K562 (cell line): ENCODE data around the gene NUFIP1. TPM values are rescaled to one million over a fixed set of nuclear protein-coding genes. Genes with fewer than 3 reads are reported as not detected.

Source experiments
- CSDE1 ChIP-seq, 2 experiments: fragments of 450-650 bp; IDR thresholded peaks; 2 replicates each; pipeline ENCODE4 v1.6.1; 2016; ENCODE audit warnings: mild to moderate bottlenecking in 1 of 2
- ELF2 ChIP-seq: fragments of 250-450 bp; sonication (Bioruptor Pico); IDR thresholded peaks from 2 replicates; pipeline ENCODE4 v1.5.0; 2021; ENCODE audit warnings: mild to moderate bottlenecking
- EP400 ChIP-seq: fragments of 450-650 bp; IDR thresholded peaks from 2 replicates; pipeline ENCODE4 v1.6.1; 2017; ENCODE audit warnings: antibody characterized with exemption, mild to moderate bottlenecking, moderate library complexity
- HMGN3 ChIP-seq: IDR thresholded peaks from 2 replicates; pipeline ENCODE4 v1.6.1; 2011; ENCODE audit warnings: borderline replicate concordance, low read depth, mild to moderate bottlenecking, mixed read lengths, low read length; ENCODE audit not compliant: insufficient read length; ENCODE audit errors: extremely low read depth
- MAFK ChIP-seq: IDR thresholded peaks from 2 replicates; pipeline ENCODE4 v1.6.1; 2011; ENCODE audit warnings: low read length, improper control_type of control experiment
- NR1H2 ChIP-seq: sonication (generic); formaldehyde crosslinking; IDR thresholded peaks from 2 replicates; pipeline ENCODE4 v1.4.0; 2020; ENCODE audit warnings: mild to moderate bottlenecking, missing genetic modification reagents
- NR2C1 ChIP-seq, 2 experiments: fragments of 450-650 bp; IDR thresholded peaks; 2 replicates each; pipeline ENCODE4 v1.6.1; 2017; ENCODE audit warnings: mild to moderate bottlenecking in 2 of 2, antibody characterized with exemption in 1 of 2, inconsistent platforms in 1 of 2, missing compliant biosample characterization in 1 of 2, missing genetic modification characterization in 1 of 2
- PCBP1 ChIP-seq: fragments of 200-400 bp; formaldehyde crosslinking; IDR thresholded peaks from 2 replicates; pipeline ENCODE4 v1.6.1; 2018; ENCODE audit warnings: mild to moderate bottlenecking, low read depth, low read length; ENCODE audit not compliant: poor library complexity, severe bottlenecking
- PHB2 ChIP-seq: fragments of 450-650 bp; IDR thresholded peaks from 2 replicates; pipeline ENCODE4 v1.6.1; 2017; ENCODE audit warnings: low read depth
- RFX1 ChIP-seq: fragments of 450-650 bp; IDR thresholded peaks from 2 replicates; pipeline ENCODE4 v1.6.1; 2016; ENCODE audit warnings: mild to moderate bottlenecking, moderate library complexity
- SAFB ChIP-seq: fragments of 200-400 bp; formaldehyde crosslinking; IDR thresholded peaks from 2 replicates; pipeline ENCODE4 v1.6.1; 2017; ENCODE audit warnings: low read depth, low read length, borderline replicate concordance
- TFAM ChIP-seq: fragments of 250-450 bp; sonication (Bioruptor Pico); conservative IDR thresholded peaks from 2 replicates; pipeline ENCODE4 v1.5.0; 2021; ENCODE audit warnings: mild to moderate bottlenecking, moderate library complexity
- THRAP3 ChIP-seq: fragments of 450-650 bp; IDR thresholded peaks from 2 replicates; pipeline ENCODE4 v1.6.1; 2016; ENCODE audit warnings: mild to moderate bottlenecking, inconsistent platforms, borderline replicate concordance
- TSC22D4 ChIP-seq: fragments of 450-650 bp; IDR thresholded peaks from 2 replicates; pipeline ENCODE4 v1.6.1; 2016; ENCODE audit warnings: missing genetic modification characterization, missing biosample characterization, control low read depth
- ZNF212 ChIP-seq: fragments of 450-650 bp; formaldehyde crosslinking; IDR thresholded peaks from 2 replicates; pipeline ENCODE4 v1.4.0; 2020; ENCODE audit warnings: mild to moderate bottlenecking
- ZNF609 ChIP-seq: sonication (generic); formaldehyde crosslinking; IDR thresholded peaks from 2 replicates; pipeline ENCODE4 v1.8.1; 2023; ENCODE audit warnings: missing genetic modification reagents, mild to moderate bottlenecking, borderline replicate concordance
- polyA plus RNA-seq, 8 experiments: library from polyadenylated mRNA; depleted of rRNA in 4 of 8; stranded (reverse) in 5 of 8; unstranded in 3 of 8; fragments of >200 nt; fragmentation: Nextera tagmentation in 2 of 8; fragmentation: Illumina TruSeq in 1 of 8; extraction: Ambion mirVana in 2 of 8; extraction: Trizol in 1 of 8; gene quantifications; 2 replicates each; pipeline versions ENCODE4 v1.2.1 to v1.2.3, GENCODE V29; 2011 to 2014; ENCODE audit warnings: inconsistent platforms in 1 of 8, missing spikeins in 1 of 8
- total RNA-seq, 7 experiments: library from RNA; depleted of rRNA in 6 of 7; stranded (reverse); fragments of >200 nt in 6 of 7; fragmentation: Illumina TruSeq in 2 of 7; extraction: Trizol in 2 of 7; gene quantifications; 2 replicates each; pipeline versions ENCODE4 v1.2.1 to v1.2.3, GENCODE V29; 2011 to 2021; ENCODE audit warnings: low replicate concordance in 1 of 7
- TF ChIP-seq, protein P1 (sequence below): sonication (generic); formaldehyde crosslinking; IDR thresholded peaks from 2 replicates; pipeline ENCODE4 v1.8.0; 2022; ENCODE audit warnings: mild to moderate bottlenecking, missing genetic modification reagents
- TF ChIP-seq, protein P2 (sequence below): sonication (generic); formaldehyde crosslinking; IDR thresholded peaks from 2 replicates; pipeline ENCODE4 v1.8.0; 2023; ENCODE audit warnings: mild to moderate bottlenecking, missing genetic modification reagents

Gene NUFIP1
- total and polyA plus RNA-seq, 9 of the 15 experiments (the other 6 are each of a cell fraction or from before 2014, with no cell fraction given) = 2.6 to 9.7 (median 4.1) TPM

DNA sequence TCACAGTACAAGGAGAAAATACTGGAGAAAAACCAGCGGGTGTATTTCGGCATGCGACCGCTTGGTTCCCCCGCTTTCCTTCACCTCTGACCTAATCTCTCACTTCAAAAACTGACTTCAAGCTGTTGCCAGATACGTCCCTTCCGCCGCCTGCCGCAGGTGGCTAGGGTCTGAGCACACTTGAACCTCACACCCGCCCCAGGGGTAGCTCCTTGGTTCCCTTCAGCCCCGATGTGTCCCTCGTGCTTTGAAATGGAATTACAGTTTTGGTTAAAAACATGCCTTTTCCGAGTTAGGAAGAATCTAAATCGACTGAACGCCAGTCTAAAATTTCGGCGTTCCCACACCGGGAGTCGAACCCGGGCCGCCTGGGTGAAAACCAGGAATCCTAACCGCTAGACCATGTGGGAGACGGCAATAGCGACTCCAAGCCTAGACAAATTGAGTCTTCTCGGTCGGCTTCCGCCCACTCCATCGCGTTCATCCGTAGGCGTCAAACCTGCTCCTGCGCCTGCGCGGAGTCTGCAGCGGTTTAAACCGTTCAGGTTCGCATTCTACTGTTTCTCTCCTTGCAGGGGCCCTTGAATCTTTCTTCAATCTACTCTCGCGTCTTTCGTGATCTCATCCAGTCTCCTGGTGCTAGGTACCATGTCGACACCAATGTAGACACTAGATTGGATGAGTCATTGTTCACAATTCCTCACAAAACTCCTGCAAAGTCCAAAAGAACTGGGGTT lies 71.5 kb downstream of the NUFIP1 start (continued):
- TF ChIP-seq ZNF609 (CRISPR knock-in tag) = no peak
- peak; percentile 96 for TF ChIP-seq ELF2 (CRISPR knock-in tag)
- no peak for TF ChIP-seq TFAM (CRISPR knock-in tag)
- TF ChIP-seq TSC22D4 (tag) = no peak
- TF ChIP-seq EP400 = peak; percentile 72; the same call in 1 of the 2 replicates
- no peak for TF ChIP-seq SAFB
- TF ChIP-seq, protein P1, sequence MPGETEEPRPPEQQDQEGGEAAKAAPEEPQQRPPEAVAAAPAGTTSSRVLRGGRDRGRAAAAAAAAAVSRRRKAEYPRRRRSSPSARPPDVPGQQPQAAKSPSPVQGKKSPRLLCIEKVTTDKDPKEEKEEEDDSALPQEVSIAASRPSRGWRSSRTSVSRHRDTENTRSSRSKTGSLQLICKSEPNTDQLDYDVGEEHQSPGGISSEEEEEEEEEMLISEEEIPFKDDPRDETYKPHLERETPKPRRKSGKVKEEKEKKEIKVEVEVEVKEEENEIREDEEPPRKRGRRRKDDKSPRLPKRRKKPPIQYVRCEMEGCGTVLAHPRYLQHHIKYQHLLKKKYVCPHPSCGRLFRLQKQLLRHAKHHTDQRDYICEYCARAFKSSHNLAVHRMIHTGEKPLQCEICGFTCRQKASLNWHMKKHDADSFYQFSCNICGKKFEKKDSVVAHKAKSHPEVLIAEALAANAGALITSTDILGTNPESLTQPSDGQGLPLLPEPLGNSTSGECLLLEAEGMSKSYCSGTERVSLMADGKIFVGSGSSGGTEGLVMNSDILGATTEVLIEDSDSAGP (CRISPR knock-in tag) = no peak
- TF ChIP-seq CSDE1 (IDR thresholded peaks at IDR 0.05) = peak in 1 of 2 experiments; percentile 69; a peak in 2 of 4 replicates
- no peak for TF ChIP-seq HMGN3
- peak; percentile 84 for TF ChIP-seq NR2C1 (IDR thresholded peaks at IDR 0.05)
- peak; percentile 80 for TF ChIP-seq NR2C1 (tag; IDR thresholded peaks at IDR 0.05)
- TF ChIP-seq PCBP1 = no peak
- no peak for TF ChIP-seq PHB2
- TF ChIP-seq, protein P2, sequence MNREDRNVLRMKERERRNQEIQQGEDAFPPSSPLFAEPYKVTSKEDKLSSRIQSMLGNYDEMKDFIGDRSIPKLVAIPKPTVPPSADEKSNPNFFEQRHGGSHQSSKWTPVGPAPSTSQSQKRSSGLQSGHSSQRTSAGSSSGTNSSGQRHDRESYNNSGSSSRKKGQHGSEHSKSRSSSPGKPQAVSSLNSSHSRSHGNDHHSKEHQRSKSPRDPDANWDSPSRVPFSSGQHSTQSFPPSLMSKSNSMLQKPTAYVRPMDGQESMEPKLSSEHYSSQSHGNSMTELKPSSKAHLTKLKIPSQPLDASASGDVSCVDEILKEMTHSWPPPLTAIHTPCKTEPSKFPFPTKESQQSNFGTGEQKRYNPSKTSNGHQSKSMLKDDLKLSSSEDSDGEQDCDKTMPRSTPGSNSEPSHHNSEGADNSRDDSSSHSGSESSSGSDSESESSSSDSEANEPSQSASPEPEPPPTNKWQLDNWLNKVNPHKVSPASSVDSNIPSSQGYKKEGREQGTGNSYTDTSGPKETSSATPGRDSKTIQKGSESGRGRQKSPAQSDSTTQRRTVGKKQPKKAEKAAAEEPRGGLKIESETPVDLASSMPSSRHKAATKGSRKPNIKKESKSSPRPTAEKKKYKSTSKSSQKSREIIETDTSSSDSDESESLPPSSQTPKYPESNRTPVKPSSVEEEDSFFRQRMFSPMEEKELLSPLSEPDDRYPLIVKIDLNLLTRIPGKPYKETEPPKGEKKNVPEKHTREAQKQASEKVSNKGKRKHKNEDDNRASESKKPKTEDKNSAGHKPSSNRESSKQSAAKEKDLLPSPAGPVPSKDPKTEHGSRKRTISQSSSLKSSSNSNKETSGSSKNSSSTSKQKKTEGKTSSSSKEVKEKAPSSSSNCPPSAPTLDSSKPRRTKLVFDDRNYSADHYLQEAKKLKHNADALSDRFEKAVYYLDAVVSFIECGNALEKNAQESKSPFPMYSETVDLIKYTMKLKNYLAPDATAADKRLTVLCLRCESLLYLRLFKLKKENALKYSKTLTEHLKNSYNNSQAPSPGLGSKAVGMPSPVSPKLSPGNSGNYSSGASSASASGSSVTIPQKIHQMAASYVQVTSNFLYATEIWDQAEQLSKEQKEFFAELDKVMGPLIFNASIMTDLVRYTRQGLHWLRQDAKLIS (CRISPR knock-in tag) = no peak
- no peak for TF ChIP-seq THRAP3
- TF ChIP-seq MAFK = 0 out of 2 replicates have a peak, but pooled peaks have one; percentile 21
- TF ChIP-seq ZNF212 (CRISPR knock-in tag) = no peak
- 0 out of 2 replicates have a peak, but pooled peaks have one; percentile 59 for TF ChIP-seq NR1H2 (CRISPR knock-in tag)
- TF ChIP-seq RFX1 = no peak
